ENCODE data around the gene PVALB.

The PVALB gene

GRCh38 chr22:36772451-36772850 is 44.4 kb downstream of the PVALB start:
- no peak for DNase-seq (ENCODE audit: low read depth in 2 of 2)

- DNase-seq (ENCODE audit: low read depth in 2 of 2) = no peak
Measured at GRCh38 chr22:36771356-36772063, 45.3 kb downstream of the PVALB start.

GRCh38 chr22:36770513-36771231 is 46.2 kb downstream of the PVALB start:
- no peak for DNase-seq (ENCODE audit: low read depth in 2 of 2)

DNA sequence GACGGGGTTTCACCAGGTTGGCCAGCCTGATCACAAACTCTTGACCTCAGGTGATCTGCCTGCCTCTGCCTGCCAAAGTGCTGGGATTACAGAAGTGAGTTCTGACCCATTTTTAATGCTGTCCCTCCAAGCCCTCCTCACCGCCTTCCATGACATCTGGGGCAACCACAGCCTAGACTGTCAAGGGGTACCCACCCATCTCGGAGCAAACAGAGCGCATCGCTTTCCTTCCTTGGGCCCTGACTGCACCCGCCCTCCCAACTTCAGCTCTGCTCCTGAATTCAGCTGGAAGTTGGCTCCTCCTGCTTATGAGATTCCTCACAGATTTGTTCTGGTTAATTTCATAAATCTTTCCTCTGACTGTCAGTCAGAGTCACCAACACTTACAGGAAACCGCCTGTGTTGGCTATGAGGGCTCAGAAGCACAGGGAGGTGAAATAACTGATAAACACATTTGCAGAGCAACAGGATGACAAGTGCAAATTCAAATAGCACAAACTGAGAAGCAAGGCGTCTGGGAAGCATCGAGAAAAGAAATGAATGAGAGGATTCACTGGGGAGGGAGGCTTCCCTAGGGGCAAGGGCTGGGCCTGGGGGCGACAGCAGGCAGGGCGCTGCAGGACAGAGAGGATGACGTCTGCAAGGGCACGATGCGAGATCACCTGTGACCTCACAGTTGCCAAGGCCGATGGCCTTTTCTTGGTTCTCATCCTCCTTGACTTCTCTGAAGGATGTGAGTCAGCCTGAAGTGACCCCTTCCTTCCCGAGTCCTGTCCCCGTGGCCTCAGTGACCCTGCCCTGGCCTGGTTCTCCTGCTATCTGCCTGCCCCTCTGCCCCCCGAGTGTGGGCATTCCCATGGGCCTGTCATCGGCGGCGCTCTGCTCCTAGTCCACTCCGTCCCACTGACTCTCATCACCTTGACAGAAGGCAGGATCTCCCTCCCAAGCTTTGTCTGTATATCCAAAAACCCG is 47.0 kb downstream of the PVALB start:
- DNase-seq (ENCODE audit: low read depth in 2 of 2) = no peak

DNA sequence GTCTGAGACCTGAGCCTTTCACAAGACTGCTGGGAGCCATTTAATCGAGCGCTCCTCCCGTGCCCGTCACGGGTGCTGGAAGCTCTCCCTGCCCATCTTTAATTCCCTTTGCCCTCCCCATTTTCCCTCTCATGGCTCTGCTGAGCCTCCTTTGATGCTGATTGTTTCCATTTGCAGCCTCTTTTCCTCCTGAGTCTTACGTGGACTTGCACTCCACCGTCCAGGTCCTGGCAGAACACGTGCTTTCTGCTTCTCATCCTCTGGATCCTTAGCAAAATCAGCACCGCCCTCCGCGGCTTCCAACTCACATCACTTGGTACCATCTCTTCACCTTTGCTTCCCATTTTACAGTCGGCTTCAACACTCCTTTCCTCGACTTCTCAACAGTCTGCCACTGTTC is 48.2 kb downstream of the PVALB start:
- no peak for DNase-seq (ENCODE audit: low read depth in 2 of 2)

GRCh38 chr22:36768141-36768540 is 48.7 kb downstream of the PVALB start:
- no peak for DNase-seq (ENCODE audit: low read depth in 2 of 2)

DNA sequence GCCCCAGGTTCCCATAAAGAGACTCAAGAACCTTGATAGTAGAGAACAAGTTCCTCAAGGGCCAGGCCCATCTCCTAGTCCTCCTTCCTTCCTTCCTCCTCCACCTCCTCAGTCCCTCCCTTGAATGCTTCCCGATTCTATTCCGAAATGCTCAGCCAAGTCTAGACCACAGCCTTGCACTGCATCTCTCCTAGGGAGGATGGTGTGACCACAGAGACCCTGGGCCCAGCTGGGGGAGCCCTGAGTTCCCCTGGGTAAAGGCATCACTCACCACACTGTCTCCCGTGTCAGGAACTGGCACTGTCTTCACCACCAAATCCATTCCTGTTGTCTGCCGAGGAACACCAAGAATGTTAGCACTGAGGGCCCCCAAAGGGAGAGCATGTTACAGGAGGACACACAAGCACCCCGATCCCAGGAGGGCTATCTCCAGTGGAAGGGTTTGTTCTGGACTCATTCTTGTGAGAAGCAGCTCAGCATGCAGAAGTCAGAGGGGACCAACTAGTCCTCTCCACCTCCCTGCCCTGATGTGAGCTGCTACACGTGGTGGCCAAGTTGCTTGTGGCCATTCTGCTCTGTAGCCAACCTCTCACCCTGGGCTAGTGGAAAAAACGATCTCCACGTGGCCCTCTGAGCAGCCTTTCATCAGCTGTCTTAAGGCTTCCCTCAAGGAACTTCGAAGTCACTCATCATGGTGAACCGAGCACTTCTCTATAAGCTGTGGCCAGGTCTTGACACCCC is 49.6 kb downstream of the PVALB start:
- DNase-seq (ENCODE audit: low read depth in 2 of 2) = no peak

- no peak for DNase-seq (ENCODE audit: low read depth in 2 of 2)
Measured at GRCh38 chr22:36765943-36766450, 50.8 kb downstream of the PVALB start.

DNA sequence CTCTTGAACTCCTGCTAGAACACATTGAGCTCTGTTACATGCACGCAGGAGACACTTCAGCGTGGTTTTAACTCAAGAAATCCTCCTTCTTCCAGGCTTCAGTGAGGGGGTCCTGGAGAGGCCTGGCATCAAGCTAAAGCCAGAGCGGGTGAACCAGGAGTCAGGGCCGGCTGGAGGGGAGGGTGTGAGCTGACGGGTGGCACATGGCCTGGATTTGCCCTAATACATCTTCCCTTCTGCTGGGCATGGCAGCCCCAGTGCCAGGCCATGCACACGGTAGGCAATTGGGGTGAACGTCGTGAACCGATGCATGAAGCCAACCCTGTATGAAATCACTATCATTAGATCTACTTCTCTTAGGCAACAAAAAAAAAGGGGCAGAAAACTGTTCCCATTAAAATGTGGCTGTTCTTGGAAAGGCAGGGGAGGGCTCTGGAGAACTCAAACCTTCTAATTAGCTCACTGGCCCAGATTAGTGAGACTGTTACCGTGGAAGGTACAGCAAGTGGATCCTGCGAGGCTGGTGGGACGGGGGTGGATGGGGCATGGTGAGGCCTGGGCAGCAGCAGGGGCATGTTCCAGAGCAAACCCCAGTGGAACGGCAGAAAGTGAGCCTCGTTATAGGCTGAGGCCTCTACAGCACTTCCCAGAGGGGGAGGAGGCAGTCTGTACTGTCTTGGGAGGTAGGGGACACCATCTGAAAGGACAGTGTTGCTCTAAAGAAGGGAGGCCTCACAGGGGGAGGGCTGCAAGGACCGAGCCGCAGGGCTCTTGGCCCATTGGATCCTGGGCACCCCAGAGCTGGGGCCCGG is 51.5 kb downstream of the PVALB start:
- DNase-seq (ENCODE audit: low read depth in 2 of 2) = no peak

DNA sequence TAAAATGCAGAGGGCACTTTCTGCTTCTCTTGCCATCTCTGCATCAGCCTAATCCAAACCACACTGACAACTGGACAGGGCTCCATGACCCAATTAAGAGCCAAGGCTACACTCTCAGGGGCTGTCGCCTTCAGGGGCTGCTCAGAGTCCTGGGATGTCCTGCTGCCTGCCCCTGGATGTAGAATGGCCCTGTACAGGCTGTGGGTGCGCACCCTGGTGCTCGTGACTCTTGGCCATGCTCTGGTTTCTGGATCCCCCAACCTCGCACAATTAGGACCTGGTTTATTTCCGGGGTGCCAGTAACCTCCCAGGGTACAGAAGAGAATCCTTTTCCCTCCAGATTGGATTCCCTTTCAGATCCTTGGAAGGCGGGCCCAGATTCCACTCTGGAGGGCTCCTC is 52.2 kb downstream of the PVALB start:
- no peak for DNase-seq (ENCODE audit: low read depth in 2 of 2)

DNA sequence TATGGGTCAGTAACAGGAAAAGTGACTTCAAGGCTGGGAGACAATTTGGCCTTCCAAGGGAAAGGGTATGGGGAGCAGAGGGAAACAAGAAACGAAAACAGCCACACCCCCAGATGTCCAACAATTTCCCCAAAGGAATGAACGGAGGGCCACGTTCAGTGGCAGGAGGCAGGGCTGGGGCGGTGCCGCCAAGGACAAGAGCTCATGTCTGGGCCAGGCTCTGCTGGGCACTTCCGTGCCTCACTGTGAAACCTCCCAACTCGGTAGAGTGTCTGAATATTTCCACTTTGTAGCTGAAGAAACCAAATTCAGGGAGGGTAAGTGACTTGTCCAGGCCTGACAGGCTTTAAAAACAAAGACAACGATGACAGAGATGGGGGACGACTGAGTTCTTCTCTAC is 52.8 kb downstream of the PVALB start:
- DNase-seq (ENCODE audit: low read depth in 2 of 2) = no peak

DNA sequence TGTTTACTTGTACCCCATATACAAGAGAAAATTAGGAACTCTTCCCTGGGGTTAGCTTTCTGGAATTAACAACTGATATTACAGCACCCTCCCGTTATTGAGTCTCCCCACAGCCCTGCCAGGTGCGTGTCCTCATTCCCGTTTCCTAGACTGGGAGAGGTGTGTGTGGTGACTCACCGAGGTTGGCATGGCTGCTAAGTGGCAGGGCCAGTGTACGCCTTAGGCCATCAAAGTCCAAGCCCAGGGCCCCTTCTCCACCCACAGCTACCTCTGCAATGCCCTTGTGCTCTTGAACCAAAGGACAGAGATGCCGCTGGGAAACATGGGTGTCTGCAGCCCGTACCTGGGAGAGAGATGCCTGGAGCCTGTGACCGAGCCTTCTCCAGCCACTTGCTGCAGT is 53.3 kb downstream of the PVALB start:
- no peak for DNase-seq (ENCODE audit: low read depth in 2 of 2)

DNA sequence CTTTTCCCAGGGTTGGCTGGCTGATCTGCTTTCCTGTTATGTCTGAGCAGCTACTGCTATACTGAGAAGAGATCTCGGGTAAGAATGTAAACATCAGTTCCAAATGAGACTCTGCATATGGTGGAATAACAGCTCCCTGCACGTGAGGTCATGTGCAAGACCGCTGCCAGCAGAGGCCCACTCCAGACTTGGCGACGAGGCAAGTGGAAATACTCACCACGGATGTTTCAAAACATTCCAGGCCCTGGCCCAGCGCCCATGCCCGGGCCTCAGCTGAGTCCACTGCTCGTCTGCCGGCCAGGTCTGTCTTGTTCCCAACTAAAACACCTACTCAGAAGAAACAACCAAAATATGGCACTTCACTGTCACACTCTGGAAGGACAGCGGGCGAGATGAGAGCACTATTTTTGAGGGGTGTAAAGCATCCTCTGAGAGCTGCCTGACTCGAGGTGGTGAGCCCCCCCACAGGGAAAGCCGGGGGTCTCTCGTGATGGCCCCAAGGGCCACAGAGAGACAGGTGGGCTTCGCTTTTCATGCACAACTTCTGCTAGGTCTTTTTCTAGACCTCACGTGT is 54.1 kb downstream of the PVALB start:
- no peak for DNase-seq (ENCODE audit: low read depth in 2 of 2)

- no peak for DNase-seq (ENCODE audit: low read depth in 2 of 2)
Measured at GRCh38 chr22:36761553-36762240, 55.1 kb downstream of the PVALB start.

GRCh38 chr22:36760786-36761185 is 56.0 kb downstream of the PVALB start:
- no peak for DNase-seq (ENCODE audit: low read depth in 2 of 2)

- DNase-seq (ENCODE audit: low read depth in 2 of 2) = no peak
Measured at GRCh38 chr22:36759481-36760159, 57.2 kb downstream of the PVALB start.

DNA sequence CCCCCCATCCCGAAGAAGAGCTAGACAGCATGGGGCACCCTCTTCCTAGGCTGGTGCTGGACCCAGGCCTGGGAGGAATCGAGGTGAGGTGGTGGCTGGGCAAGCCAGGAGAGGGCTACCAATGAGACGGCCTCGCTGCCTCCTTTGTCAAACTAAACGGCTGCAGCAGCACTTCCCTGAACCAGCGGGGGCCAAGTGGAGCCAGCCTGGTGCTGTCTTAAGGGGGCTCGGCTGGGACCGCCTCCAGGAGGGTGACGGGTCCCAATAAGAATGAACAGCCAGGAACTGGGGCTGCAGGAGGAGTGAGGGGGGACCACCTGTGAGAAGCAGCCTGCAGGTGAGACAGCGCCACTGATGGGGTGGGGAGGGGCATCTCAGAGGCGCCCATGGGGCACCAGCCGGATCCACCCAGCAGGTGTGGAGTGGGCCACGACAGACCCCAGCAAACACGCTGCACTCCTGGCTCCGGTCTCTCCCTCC is 58.0 kb downstream of the PVALB start:
- DNase-seq (ENCODE audit: low read depth in 2 of 2) = no peak

GRCh38 chr22:36757668-36758211 is 59.1 kb downstream of the PVALB start:
- no peak for DNase-seq (ENCODE audit: low read depth in 2 of 2)

All from fibroblast of skin of left biceps (primary cell).